Vagina (tissue), 2 donors: ENCODE results near the gene SLC12A7. TPM values are rescaled to one million over a fixed set of nuclear protein-coding genes. Genes with fewer than 3 reads are reported as not detected.

Experiments
- DNase-seq, 2 donors: peaks; one replicate each; pipeline ENCODE4 v3.0.0-alpha.2; 2017; ENCODE audit errors: extremely low spot score in 2 of 2
- H3K27ac ChIP-seq: fragments of 200-600 bp; sonication (generic); one replicate; pipeline ENCODE4 v1.5.1; 2019
- H3K27me3 ChIP-seq: fragments of 200-600 bp; sonication (generic); one replicate; pipeline ENCODE4 v1.5.1; 2019
- H3K36me3 ChIP-seq, 2 donors: fragments of 200-600 bp; sonication (generic); one replicate each; pipeline ENCODE4 v1.5.1; 2017 to 2019
- H3K4me1 ChIP-seq: fragments of 200-600 bp; sonication (generic); one replicate; pipeline ENCODE4 v1.5.1; 2019
- H3K4me3 ChIP-seq, 2 donors: fragments of 200-600 bp; sonication (generic); 1 replicate in 1 of 2; 2 replicates in 1 of 2; pipeline ENCODE4 v1.5.1; 2016 to 2019
- H3K9me3 ChIP-seq: fragments of 200-600 bp; sonication (generic); one replicate; pipeline ENCODE4 v1.5.1; 2019
- CTCF ChIP-seq, 3 experiments: fragments of 450-650 bp in 2 of 3; fragments of 200-600 bp in 1 of 3; sonication (generic) in 1 of 3; IDR thresholded peaks; one replicate each; pipeline ENCODE4 v1.5.1; 2017 to 2019; ENCODE audit warnings: antibody characterized with exemption in 3 of 3, mild to moderate bottlenecking in 2 of 3, moderate library complexity in 2 of 3
- POLR2A ChIP-seq, 2 donors: fragments of 450-650 bp; IDR thresholded peaks; one replicate each; pipeline ENCODE4 v1.6.1; 2017; ENCODE audit warnings: antibody characterized with exemption in 2 of 2, mild to moderate bottlenecking in 2 of 2, moderate library complexity in 2 of 2
- POLR2AphosphoS5 ChIP-seq, 2 donors: sonication (generic); formaldehyde crosslinking; IDR thresholded peaks; one replicate each; pipeline ENCODE4 v1.9.0; 2017; ENCODE audit warnings: antibody characterized with exemption in 2 of 2, mild to moderate bottlenecking in 2 of 2, low read depth in 1 of 2; ENCODE audit not compliant: insufficient read depth in 1 of 2
- intact Hi-C: fragments of 100-400 bp; cut with DNase I; formaldehyde crosslinking; loops from one replicate; pipeline ENCODE4 v1.15.1; 2023
- total RNA-seq: library from RNA; depleted of rRNA; stranded (reverse); fragments of >200 nt; gene quantifications from one replicate; pipeline ENCODE4 v1.2.3, GENCODE V29; 2016

SLC12A7 gene
- total RNA-seq, 1 donor from 2014 or later: 21.6 TPM

- TF ChIP-seq POLR2A (IDR thresholded peaks at IDR 0.05) (no peak), POLR2AphosphoS5 (IDR thresholded peaks at IDR 0.05; ENCODE audit: insufficient read depth in 1 of 2, low read depth in 1 of 2) (no peak), CTCF (IDR thresholded peaks at IDR 0.05) (no peak)
- no peak overlapping the region for H3K27ac ChIP-seq
- no peak overlapping the region for H3K4me3 ChIP-seq
- no peaks in the 10 kb centered on the region for H3K36me3 ChIP-seq
- H3K27me3 ChIP-seq: no peaks in the 10 kb centered on the region
- no peak for DNase-seq
- intact Hi-C loops: no loop called here
- peaks cover 11% of the 10 kb centered on the region for H3K4me1 ChIP-seq
- no peaks in the 10 kb centered on the region for H3K9me3 ChIP-seq
These were observed 15.0 kb downstream of the SLC12A7 start for GRCh38 chr5:1096838-1097237.

- Histone ChIP-seq H3K36me3 (no peaks in the 10 kb centered on the region), H3K4me3 (no peak overlapping the region), H3K27me3 (no peaks in the 10 kb centered on the region), H3K27ac (no peak overlapping the region), H3K9me3 (no peaks in the 10 kb centered on the region), H3K4me1 (peaks cover 11% of the 10 kb centered on the region)
- DNase-seq: no peak
- TF ChIP-seq POLR2AphosphoS5 (IDR thresholded peaks at IDR 0.05; ENCODE audit: insufficient read depth in 1 of 2, low read depth in 1 of 2) (no peak), POLR2A (IDR thresholded peaks at IDR 0.05) (no peak), CTCF (IDR thresholded peaks at IDR 0.05) (no peak)
- intact Hi-C loops: no loop called here
These were observed 15.9 kb downstream of the SLC12A7 start for GRCh38 chr5:1095990-1096363.

GRCh38 chr5:1095302-1095989, 16.4 kb downstream of the SLC12A7 start:
- no peaks in the 10 kb centered on the region for H3K27me3 ChIP-seq
- H3K27ac ChIP-seq: no peak overlapping the region
- intact Hi-C loops: no loop called here
- H3K4me3 ChIP-seq: no peak overlapping the region
- H3K9me3 ChIP-seq: no peaks in the 10 kb centered on the region
- H3K4me1 ChIP-seq: peaks cover 15% of the 10 kb centered on the region
- no peak for TF ChIP-seq CTCF (IDR thresholded peaks at IDR 0.05)
- TF ChIP-seq POLR2AphosphoS5 (IDR thresholded peaks at IDR 0.05; ENCODE audit: insufficient read depth in 1 of 2, low read depth in 1 of 2): no peak
- TF ChIP-seq POLR2A (IDR thresholded peaks at IDR 0.05): no peak
- no peak for DNase-seq
- H3K36me3 ChIP-seq: no peaks in the 10 kb centered on the region

- no peak for TF ChIP-seq CTCF (IDR thresholded peaks at IDR 0.05)
- TF ChIP-seq POLR2A (IDR thresholded peaks at IDR 0.05): no peak
- no peak for TF ChIP-seq POLR2AphosphoS5 (IDR thresholded peaks at IDR 0.05; ENCODE audit: insufficient read depth in 1 of 2, low read depth in 1 of 2)
- intact Hi-C loops: no loop called here
- no peaks in the 10 kb centered on the region for H3K27me3 ChIP-seq
These were observed 17.1 kb downstream of the SLC12A7 start for GRCh38 chr5:1094670-1095190.

GRCh38 chr5:1093361-1093760, 18.5 kb downstream of the SLC12A7 start:
- intact Hi-C loops: no loop called here
- no peaks in the 10 kb centered on the region for H3K27me3 ChIP-seq
- no peak overlapping the region for H3K4me3 ChIP-seq
- no peak overlapping the region for H3K27ac ChIP-seq
- DNase-seq: no peak
- TF ChIP-seq POLR2AphosphoS5 (IDR thresholded peaks at IDR 0.05; ENCODE audit: insufficient read depth in 1 of 2, low read depth in 1 of 2) (no peak), POLR2A (IDR thresholded peaks at IDR 0.05) (no peak), CTCF (IDR thresholded peaks at IDR 0.05) (no peak)
- H3K9me3 ChIP-seq: no peaks in the 10 kb centered on the region
- H3K36me3 ChIP-seq: peaks cover 0 to 4% of the 10 kb centered on the region in 2 donors
- peaks cover 22% of the 10 kb centered on the region for H3K4me1 ChIP-seq

More at GRCh38 chr5:1094670-1095190, 17.1 kb downstream of the SLC12A7 start:
- Histone ChIP-seq H3K9me3 (no peaks in the 10 kb centered on the region), H3K4me1 (peaks cover 22% of the 10 kb centered on the region), H3K4me3 (no peak overlapping the region), H3K27ac (no peak overlapping the region), H3K36me3 (no peaks in the 10 kb centered on the region)
- no peak for DNase-seq
